HG03175 (cell line): ENCODE measurements around the gene EDNRA.
A peak's percentile ranks its signal among the peaks of the same experiment; 100 is the strongest.

Experiments
- ATAC-seq: cut with Tn5 transposase; IDR thresholded peaks from one replicate; pipeline ENCODE4 v1.9.1; 2021; ENCODE audit warnings: mild to moderate bottlenecking, moderate library complexity; ENCODE audit not compliant: unreplicated experiment

The EDNRA gene

DNA sequence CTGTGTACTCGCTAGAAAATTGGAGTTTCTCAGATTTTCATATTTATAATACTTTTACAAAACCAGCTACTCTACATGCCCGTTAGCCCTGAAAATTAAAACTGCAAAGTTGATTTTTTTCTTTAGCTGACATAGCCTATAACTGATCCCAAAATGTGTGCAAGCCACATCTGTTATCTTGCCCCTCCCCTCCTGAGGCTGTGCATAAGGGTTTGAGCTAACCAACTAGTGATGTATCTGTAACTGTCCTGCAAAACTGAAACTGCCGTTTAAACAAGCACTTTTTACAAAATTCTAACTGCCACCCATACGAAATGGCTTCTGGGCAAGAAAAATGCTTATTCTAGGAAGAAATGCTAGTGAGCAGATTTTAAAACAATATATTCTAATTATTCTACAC, 59.1 kb downstream of the EDNRA start:
- ATAC-seq, result no peak

GRCh38 chr4:147542229-147542990, 61.5 kb downstream of the EDNRA start:
- no peak for ATAC-seq

GRCh38 chr4:147543034-147543433, 62.1 kb downstream of the EDNRA start:
- no peak for ATAC-seq

GRCh38 chr4:147546349-147546748, 65.5 kb downstream of the EDNRA start:
- ATAC-seq, result no peak

DNA sequence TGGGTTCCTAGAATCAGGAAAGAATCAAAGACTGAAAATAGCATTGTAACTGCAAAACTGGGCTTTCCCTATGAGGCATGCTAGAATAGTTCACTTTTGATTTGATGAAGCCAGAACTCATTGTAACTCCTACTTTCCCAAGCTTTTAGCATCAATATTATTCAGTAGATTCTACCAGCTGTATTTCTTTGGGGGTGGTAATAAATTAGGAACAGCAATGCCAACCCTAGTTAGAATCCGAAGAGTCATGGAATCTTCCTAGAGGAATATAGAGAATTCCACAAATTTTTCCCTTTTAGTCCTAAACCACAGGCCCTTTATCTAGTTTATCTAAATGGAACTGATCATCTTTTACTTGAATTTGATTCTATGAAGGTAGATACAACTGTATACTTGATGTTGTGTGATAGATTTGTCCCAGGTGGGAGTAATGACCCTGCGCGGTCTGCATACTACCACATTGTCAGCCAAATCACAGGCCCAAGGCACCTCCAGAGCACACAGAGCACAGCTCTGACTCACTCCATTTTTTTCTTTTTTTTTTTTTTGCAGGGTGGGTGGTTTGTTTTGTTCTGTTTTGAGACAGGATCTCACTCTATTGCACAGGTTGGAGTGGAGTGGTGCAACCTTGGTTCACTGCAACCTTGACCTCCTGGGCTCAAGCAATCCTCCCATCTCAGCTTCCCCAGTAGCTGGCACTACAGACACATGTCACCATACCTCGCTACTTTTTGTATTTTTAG, 66.6 kb downstream of the EDNRA start:
- ATAC-seq, result no peak

- no peak for ATAC-seq
Measured at GRCh38 chr4:147548256-147548655, 67.4 kb downstream of the EDNRA start.

DNA sequence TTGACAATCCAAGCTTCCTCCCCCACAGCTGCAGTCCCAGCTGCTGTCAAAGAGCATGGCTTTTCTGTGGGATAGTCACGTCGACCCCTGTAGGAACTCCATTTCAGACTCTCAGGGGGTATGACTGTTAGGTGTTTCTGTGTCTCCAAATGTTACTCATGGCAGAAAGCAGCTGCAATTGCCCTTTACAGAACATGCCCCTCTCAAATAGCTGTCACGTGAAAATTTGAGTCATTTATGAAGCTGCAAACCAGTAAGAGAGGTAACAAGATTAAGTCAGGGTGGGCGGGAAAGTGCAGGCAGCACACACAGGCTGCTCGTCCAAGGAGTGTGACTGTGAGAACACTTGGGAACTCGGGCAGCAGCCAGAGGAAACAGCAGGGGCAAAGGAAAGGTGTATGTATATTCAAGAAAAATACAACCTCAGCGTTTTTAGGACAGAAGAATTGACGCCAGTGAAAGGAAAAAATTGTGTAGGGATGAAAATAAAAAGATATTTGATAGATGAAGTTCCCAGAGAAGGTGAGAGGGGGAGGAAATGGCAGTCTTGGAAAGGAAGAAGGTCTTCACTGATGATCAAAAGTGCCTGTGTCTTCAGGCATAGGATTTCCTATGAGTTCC, 69.8 kb downstream of the EDNRA start:
- ATAC-seq, result peak; percentile 65

DNA sequence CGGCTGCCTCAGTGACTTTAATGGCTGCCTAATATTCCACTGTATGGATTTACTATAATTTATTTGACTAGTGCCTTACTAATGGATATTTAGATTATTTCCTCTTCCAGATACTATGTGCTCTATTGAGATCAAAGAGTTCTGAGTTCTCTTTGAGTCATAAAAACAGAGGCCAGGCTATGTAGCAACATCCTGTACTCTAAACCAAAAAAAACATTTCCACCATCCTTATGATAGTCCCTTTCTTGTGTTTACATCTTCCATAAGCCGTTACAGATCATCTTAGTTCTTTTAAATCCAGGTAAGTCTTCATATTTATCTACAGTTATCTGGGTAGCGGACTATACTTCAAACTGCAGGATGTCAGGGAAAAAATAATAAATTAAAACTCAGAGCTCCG, 79.7 kb downstream of the EDNRA start:
- no peak for ATAC-seq

DNA sequence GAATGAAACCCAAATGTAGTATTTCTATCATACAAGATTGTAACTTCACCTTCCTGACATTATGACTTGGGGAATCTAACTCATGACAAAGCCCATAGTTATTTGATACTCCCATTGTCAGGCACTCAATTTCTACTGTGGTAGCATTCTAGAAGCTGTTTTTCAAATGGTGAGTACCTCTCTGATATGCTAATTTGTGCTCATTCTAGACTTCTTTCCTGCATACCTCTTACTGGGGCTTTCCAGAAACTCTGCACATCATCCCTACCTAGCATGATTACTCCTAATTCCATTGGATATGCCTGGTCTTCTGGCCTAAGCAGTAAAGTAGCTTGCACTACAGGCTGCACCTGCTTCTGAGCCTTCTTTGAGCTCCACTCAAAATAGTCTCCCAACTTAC, 85.9 kb downstream of the EDNRA start:
- ATAC-seq, result no peak

GRCh38 chr4:147567276-147567675, 86.4 kb downstream of the EDNRA start:
- no peak for ATAC-seq

- ATAC-seq, result no peak
Measured at GRCh38 chr4:147570616-147571015, 89.7 kb downstream of the EDNRA start.

DNA sequence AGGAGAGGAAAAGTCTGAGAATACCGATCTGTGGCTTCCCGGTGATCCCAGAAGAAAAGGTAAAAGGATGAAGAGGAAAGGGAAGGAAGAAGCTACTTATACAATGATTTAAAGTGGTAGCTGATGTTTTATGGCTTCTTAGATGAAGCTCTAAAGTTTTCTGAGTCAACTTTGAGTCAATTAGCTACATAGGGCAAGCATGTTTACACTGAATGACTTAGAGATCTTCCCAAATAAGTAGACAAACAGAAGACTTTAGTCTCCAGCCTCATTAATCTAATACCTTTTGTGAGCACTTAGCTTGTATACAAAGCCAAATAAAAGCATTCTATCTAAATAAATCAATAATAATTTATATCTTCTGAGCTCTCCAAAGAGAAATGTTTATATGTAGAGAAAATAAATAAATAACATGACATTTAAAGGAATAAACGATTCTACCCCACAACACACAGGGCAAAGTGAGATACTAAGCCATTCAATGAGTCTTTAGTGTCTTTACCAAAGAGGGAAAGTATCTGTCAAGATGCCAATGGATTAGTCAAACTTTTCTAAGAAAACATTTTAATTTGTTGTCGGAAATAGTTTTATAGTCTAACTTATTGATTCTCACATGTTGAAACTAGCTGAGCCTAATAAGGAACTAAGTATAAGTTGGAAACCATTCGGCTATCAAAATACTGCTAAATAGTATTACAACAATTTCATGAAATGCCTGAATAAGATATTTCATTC, 90.3 kb downstream of the EDNRA start:
- ATAC-seq, result no peak

- ATAC-seq, result no peak
Measured at GRCh38 chr4:147576084-147576483, 95.2 kb downstream of the EDNRA start.

DNA sequence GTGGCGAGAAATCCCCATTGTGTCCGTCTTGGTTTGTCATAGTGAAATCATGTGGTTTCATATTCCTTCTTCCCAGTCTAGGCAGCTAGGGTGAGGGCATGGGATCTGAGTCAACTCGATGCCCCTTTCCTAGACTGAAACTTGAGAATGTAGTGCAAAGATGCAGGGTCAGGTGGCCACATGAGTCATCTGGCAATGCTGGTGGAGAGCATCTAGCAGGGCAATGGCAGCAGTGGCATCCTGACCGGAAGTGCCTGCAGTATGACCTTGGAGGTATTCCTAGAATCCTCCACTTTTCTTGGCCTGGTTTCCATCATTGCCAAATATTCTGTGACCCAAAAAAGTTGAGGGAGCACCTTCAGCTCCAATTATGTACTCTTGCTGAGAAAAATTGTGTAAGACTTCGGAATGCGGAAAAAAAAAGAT, 97.2 kb downstream of the EDNRA start:
- no peak for ATAC-seq

GRCh38 chr4:147578593-147578992, 97.7 kb downstream of the EDNRA start:
- no peak for ATAC-seq

DNA sequence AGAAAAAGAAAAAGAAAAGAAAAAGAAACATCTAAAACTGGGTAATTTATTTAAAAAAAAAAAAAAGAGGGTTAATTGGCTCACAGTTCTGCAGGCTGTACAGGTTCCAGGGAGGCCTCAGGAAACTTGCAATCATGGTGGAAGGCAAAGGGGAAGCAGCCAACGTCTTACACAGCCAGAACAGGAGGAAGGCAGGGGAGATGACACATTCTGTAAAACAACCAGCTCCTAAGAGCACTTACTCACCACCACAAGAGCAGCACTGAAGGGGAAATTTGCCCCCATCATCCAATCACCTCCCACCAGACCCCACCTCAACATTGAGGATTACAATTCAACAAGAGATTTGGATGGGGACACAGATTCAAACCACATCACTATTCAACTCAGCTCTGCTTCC, 99.5 kb downstream of the EDNRA start:
- no peak for ATAC-seq

- no peak for ATAC-seq
Measured at GRCh38 chr4:147581606-147582350, 100.9 kb downstream of the EDNRA start.

DNA sequence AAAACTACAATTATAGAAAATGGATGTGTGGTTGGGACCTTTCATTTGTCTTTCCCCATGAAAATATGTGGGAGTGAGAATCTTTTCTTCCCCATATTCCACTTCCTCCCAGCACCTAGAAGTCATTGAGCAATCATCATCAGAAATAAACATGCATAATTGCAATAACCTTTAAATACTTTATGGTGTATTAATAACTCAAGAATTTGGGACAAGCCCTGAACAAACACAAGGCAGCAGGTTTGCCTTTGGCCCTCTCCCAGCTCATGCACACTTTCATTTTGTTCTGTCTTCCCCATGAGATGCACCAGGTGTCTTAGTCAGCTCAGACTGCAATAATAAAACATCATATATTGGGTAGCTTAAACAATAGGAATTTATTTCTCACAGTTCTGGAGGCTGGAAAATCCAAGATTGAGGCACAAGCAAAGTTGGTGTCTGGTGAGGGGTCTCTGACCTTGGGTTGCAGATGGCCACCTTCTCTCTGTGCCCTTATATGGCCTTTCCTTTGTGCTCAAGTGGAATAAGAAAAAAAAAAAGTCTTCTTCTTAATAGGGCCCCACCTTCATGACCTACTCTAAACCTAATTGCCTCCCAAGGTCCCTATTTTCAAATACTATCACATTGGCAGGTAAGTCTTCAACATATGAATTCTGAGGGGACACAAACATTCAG, 101.6 kb downstream of the EDNRA start:
- ATAC-seq, result no peak

GRCh38 chr4:147583876-147584275, 103.0 kb downstream of the EDNRA start:
- no peak for ATAC-seq

DNA sequence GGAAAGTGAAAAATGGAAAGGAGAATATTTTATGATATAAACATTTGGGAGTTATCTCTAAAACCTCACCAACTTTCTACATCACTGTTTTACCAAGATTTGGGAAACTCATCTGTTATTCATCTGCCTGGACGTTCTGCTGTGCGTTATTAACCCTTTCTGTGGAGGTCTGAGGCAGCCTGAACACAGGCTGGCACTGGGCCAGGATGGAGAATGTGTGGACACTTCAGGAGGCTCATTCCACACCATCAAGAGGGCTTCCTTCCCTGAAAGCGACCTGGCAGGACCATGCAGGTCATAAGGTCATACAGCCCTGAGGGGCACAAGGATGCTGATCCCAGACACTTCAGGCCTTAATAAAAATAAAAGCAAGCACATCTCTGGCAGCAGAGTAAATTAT, 105.1 kb downstream of the EDNRA start:
- no peak for ATAC-seq
